ENCODE results near the gene PSMA4.
"Not testable (repeated sequence)": the region's sequence is repeated elsewhere in the genome, so short reads cannot be mapped to it uniquely, and the experiment has no call there.

The PSMA4 gene

DNA sequence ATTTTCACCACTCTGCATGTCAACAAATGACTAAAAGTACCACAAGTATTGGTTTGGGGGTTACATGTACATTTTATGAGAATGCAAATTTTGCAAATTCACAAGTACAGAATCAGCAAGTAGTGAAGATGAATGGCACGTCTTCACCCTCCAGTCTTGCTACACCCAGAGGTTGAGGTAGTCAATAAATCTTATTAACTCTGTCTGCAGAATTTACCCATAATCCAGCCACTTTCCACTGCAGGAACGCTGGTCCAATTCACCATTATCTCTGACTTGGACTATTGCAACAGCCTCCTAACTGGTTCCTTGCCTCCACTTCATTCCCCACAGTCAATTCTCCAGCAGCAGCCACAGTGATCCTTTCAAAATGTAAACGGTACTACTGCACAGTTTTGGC lies 10.6 kb downstream of the PSMA4 start:
- in situ Hi-C loops (cut with HindIII; ENCODE audit: low sequenced_read_pairs), result no loop called here

GRCh38 chr15:78551902-78552301 lies 11.7 kb downstream of the PSMA4 start:
- in situ Hi-C loops (cut with HindIII; ENCODE audit: low sequenced_read_pairs), result no loop called here

DNA sequence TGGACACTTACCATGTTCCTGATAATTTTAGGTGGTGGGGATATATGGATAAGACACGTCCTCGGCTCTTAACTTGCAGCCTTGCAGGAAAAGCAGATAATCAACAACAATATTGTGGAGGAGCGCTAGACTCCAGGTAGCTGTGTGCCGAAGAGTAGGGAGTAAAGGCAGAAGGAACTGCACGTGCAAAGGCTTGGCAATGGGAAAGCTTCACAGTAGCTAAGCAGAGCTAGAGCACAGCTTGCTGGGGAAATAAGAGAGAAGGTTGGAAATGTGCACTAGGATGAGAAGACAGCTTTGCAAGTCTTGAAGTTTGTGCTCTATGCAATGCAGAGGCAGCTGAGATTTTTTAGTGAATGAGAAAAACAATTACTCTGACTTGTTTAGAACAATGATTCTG lies 12.4 kb downstream of the PSMA4 start:
- in situ Hi-C loops (cut with HindIII; ENCODE audit: low sequenced_read_pairs), result no loop called here

DNA sequence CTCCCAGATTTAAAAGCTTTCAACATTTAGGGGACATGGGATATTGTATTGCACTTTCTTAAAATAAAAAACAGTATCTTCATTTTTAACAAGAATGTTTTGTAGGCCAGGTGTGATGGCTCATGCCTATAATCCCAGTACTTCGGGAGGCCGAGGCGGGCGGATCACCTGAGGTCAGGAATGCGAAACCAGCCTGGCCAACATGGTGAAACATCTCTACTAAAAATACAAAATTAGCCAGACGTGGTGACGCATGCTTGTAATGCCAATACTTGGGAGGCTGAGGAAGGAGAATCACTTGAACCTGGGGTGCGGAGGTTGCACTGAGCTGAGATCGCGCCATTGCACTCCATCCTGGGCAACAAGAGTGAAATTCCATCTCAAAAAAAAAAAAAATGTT lies 20.0 kb downstream of the PSMA4 start:
- in situ Hi-C loops (cut with HindIII; ENCODE audit: low sequenced_read_pairs), result not testable (repeated sequence)

- in situ Hi-C loops (cut with HindIII; ENCODE audit: low sequenced_read_pairs), result no loop called here
These were observed 21.2 kb downstream of the PSMA4 start for GRCh38 chr15:78561490-78561889.

DNA sequence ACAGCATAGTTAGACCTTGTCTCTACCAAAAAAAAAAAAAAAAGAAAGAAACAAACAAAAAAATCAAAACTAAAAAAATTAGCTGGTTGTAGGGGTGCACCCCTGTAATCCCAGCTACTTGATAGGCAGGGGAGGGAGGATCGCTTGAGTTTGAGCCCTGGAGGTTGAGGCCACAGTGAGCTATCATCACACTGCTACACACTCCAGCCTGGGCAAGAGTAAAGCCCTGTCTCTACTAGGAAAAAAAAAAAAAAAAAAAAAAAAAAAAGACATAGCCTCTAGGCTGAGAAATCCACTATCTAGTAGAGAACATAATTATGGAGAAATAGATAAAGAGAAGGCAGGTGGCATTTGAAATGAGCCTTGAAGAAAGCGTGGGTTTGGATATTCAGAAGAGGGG lies 22.8 kb downstream of the PSMA4 start:
- in situ Hi-C loops (cut with HindIII; ENCODE audit: low sequenced_read_pairs), result no loop called here

DNA sequence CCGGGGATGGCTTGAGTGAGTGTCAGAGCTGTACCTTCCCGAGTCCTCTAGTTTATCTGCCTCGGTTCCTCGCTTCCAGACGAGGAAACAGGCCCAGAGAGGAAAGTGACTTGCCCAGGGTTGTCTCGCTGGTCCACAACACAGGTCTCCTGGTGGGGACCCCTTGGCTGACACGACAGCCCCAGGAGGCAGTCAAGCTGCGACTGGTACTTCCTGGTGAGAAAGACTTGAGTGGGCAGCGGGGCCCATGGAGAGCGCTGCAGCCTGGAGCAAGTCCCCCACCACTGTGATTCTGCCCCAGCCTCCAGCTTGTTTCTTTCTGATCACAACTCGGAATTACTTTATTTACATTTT lies 24.5 kb downstream of the PSMA4 start:
- in situ Hi-C loops (cut with HindIII; ENCODE audit: low sequenced_read_pairs), result no loop called here

DNA sequence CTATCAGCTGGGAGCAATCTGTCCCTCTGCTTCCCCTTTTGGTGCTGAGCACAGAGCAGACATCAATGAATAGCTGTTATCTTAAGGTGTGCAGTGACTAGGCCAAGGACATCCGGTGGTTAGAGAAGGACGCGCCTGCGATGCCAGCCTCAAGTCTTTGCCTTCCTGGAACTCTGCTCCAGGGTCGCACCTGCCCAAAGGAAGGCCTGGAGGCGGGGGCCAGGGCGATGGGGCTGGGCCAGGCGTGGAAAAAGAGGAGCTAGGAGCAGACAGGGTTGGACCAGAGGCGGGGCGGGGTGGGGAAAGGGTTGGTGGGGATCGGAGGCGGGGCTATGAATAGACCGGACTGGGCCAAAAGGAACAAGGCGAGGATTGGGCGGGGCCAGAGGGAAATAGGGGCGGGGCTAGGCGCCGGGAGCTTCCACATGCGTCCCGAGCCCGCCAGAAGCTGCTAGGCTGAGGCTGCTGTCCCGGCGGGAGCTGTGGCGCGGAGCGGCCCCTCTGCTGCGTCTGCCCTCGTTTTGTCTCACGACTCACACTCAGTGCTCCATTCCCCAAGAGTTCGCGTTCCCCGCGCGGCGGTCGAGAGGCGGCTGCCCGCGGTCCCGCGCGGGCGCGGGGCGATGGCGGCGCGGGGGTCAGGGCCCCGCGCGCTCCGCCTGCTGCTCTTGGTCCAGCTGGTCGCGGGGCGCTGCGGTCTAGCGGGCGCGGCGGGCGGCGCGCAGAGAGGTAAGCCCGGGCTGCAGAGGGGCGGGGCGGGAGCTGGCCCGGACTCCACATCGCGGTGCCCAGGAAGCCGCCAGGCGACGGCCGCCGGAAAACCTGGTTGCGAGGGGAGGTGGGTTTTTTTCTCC lies 25.1 kb downstream of the PSMA4 start, which contains the start of gene CHRNA5:
TSS of gene CHRNA5 (plus strand) at position 424 of the 854 bp plus-strand sequence. CDS start at position 624, 200 bp downstream.
- in situ Hi-C loops (cut with HindIII; ENCODE audit: low sequenced_read_pairs), result no loop called here

- in situ Hi-C loops (cut with HindIII; ENCODE audit: low sequenced_read_pairs), result no loop called here
These were observed 25.9 kb downstream of the PSMA4 start for GRCh38 chr15:78565951-78566774.

DNA sequence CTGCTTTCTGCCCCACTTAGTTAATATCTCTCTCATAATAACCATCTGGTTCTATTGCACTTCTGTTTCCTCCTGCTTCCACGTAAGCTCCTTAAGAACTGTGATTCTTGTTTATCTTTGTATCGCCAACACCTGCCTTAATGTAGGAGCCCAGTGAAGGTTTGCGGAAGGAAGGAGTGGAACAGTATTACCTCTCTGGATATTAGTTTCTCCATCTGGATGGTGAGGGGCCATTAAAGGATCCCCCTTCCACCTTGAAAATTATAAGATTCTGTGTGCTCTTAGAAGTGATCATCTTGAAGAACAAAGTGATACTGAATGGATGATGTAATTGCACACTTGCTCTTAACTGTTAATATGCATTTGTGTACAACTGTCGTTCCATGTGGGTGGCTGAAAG lies 27.3 kb downstream of the PSMA4 start:
- in situ Hi-C loops (cut with HindIII; ENCODE audit: low sequenced_read_pairs), result no loop called here

GRCh38 chr15:78570710-78571109 lies 30.5 kb downstream of the PSMA4 start:
- in situ Hi-C loops (cut with HindIII; ENCODE audit: low sequenced_read_pairs), result no loop called here

- in situ Hi-C loops (cut with HindIII; ENCODE audit: low sequenced_read_pairs), result no loop called here
These were observed 31.1 kb downstream of the PSMA4 start for GRCh38 chr15:78571382-78571781.

DNA sequence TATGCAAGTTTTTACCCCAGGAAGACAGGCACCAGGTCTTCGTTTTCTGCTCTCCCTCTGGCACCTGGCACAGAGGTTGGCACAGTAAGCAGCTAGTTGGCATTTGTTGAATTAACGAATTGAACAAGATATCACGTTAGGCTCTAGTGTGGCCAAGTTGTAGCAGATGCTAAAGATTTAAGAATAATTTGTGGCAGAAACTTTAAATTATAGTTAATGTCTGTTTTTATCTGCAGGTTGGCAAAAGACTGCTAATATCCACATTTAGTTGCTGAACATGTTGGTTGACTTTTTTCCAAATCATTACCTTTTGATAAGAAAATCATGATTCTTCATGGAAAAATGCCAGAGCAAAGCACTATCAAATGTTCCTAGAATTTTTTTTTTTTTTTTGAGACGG lies 33.2 kb downstream of the PSMA4 start:
- in situ Hi-C loops (cut with HindIII; ENCODE audit: low sequenced_read_pairs), result no loop called here

GRCh38 chr15:78574944-78575343 lies 34.7 kb downstream of the PSMA4 start:
- in situ Hi-C loops (cut with HindIII; ENCODE audit: low sequenced_read_pairs), result no loop called here

DNA sequence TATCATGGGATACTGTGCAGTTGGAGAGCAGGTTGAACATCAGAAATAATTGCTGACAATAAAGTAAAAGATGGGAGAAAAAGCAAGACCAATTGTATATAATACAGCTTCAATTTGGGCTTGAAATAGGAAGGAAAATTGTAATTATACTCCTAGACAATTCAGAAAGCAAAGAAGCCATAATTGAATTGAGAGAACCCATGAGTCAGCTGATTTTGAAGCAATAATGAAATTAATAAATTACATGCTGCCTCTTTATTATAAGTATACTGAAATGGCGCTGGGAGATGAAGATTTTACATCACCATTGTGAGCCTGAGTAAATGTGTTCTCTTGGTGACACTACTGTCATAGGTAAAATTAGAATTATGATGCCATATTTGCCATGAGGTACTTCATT lies 57.3 kb downstream of the PSMA4 start:
- in situ Hi-C loops (cut with HindIII; ENCODE audit: low sequenced_read_pairs), result no loop called here

DNA sequence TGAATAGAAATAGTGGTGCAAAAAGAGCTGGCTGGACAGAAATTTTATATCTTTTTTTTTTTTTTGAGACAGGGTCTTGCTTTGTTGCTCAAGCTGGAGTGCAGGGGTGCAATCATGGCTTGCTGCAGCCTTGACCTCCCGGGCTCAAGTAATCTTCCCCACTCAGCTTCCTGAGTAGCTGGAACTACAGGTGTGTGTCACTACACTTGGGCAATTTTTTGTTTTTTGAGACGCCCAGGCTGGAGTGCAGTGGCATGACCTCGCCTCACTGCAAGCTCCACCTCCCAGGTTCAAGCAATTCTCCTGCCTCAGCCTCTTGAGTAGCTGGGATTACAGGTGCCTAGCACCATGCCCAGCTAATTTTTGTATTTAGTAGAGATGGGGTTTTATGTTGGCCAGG lies 58.1 kb downstream of the PSMA4 start:
- in situ Hi-C loops (cut with HindIII; ENCODE audit: low sequenced_read_pairs), result no loop called here

- in situ Hi-C loops (cut with HindIII; ENCODE audit: low sequenced_read_pairs), result no loop called here
These were observed 58.9 kb downstream of the PSMA4 start for GRCh38 chr15:78599189-78599588.

Data from endothelial cell of hepatic sinusoid (primary cell).